Fibroblast of mammary gland (primary cell): Measurements from ENCODE around the gene KCNE5.
"Not testable (repeated sequence)": the region's sequence is repeated elsewhere in the genome, so short reads cannot be mapped to it uniquely, and the experiment has no call there.

ENCODE experiments used
- DNase-seq: peaks from one replicate; pipeline ENCODE4 v3.0.0-alpha.2; 2010; ENCODE audit warnings: low read depth
- H3K4me3 ChIP-seq: 2 replicates; pipeline ENCODE4 v1.5.1; 2011; ENCODE audit warnings: low read depth, mild to moderate bottlenecking, low read length, moderate library complexity; ENCODE audit not compliant: control insufficient read depth
- CTCF ChIP-seq: conservative IDR thresholded peaks from 2 replicates; pipeline ENCODE4 v1.5.1; 2011; ENCODE audit warnings: low read depth, low read length, inconsistent platforms; ENCODE audit not compliant: control insufficient read depth, insufficient read depth

KCNE5 gene

GRCh38 chrX:109601486-109601885, 23.5 kb downstream of the KCNE5 start:
- no peak for DNase-seq
- no peak for TF ChIP-seq CTCF

GRCh38 chrX:109600237-109600651, 24.7 kb downstream of the KCNE5 start:
- peak; percentile 11 for DNase-seq
- H3K4me3 ChIP-seq = no peak overlapping the region
- no peak for TF ChIP-seq CTCF

More at GRCh38 chrX:109601486-109601885, 23.5 kb downstream of the KCNE5 start:
- no peak overlapping the region for H3K4me3 ChIP-seq

GRCh38 chrX:109596015-109596414, 29.0 kb downstream of the KCNE5 start:
- no peak for TF ChIP-seq CTCF
- DNase-seq = no peak
- no peak overlapping the region for H3K4me3 ChIP-seq

GRCh38 chrX:109590176-109590575, 34.8 kb downstream of the KCNE5 start:
- no peak for TF ChIP-seq CTCF
- no peak overlapping the region for H3K4me3 ChIP-seq
- no peak for DNase-seq

GRCh38 chrX:109585488-109585887, 39.5 kb downstream of the KCNE5 start:
- TF ChIP-seq CTCF = no peak
- no peak for DNase-seq
- no peak overlapping the region for H3K4me3 ChIP-seq

GRCh38 chrX:109578916-109579315, 46.1 kb downstream of the KCNE5 start:
- H3K4me3 ChIP-seq = no peak overlapping the region
- DNase-seq = no peak
- no peak for TF ChIP-seq CTCF

GRCh38 chrX:109577055-109577454, 47.9 kb downstream of the KCNE5 start:
- H3K4me3 ChIP-seq = no peak overlapping the region
- no peak for DNase-seq
- no peak for TF ChIP-seq CTCF

GRCh38 chrX:109576083-109576482, 48.9 kb downstream of the KCNE5 start:
- not testable (repeated sequence) for DNase-seq, H3K4me3 ChIP-seq
